ENCODE measurements around the gene MAMSTR.

Gene MAMSTR

GRCh38 chr19:48670699-48671445 is 48.7 kb downstream of the MAMSTR start:
- FAIRE-seq (no peak), DNase-seq (ENCODE audit: insufficient read length, low spot score) (no peak)

GRCh38 chr19:48669903-48670668 is 49.4 kb downstream of the MAMSTR start:
- FAIRE-seq (no peak), DNase-seq (ENCODE audit: insufficient read length, low spot score) (no peak)

- FAIRE-seq (peak; percentile 100), DNase-seq (ENCODE audit: insufficient read length, low spot score) (no peak)
Measured at GRCh38 chr19:48668761-48669160, 50.8 kb downstream of the MAMSTR start.

GRCh38 chr19:48668332-48668731 is 51.2 kb downstream of the MAMSTR start:
- no peak for FAIRE-seq
- DNase-seq (ENCODE audit: insufficient read length, low spot score), result no peak

- DNase-seq (ENCODE audit: insufficient read length, low spot score) (no peak), FAIRE-seq (no peak)
Measured at GRCh38 chr19:48665786-48666185, 53.7 kb downstream of the MAMSTR start.

GRCh38 chr19:48664476-48664875 is 55.0 kb downstream of the MAMSTR start:
- DNase-seq (ENCODE audit: insufficient read length, low spot score), result no peak

GRCh38 chr19:48663667-48664066 is 55.9 kb downstream of the MAMSTR start:
- no peak for FAIRE-seq
- DNase-seq (ENCODE audit: insufficient read length, low spot score), result no peak

More at GRCh38 chr19:48664476-48664875, 55.0 kb downstream of the MAMSTR start:
- no peak for FAIRE-seq
